ENCODE data around the gene LTBP3. TPM values are rescaled to one million over a fixed set of nuclear protein-coding genes. Genes with fewer than 3 reads are reported as not detected.

LTBP3 gene
- total RNA-seq, 4 donors from 2014 or later, result 48.7 to 467 (median 140) TPM

- intact Hi-C loops (cut with DNase I; ENCODE audit: low total_unique reads), result loop anchor here (5.0 kb wide), 1 partner anchor 854 kb away; no protein-coding TSS in a partner anchor
- no peaks in the 10 kb centered on the region for H3K9me3 ChIP-seq
- no peak overlapping the region for H3K4me3 ChIP-seq
- no peak for DNase-seq
- 80% methylated on average over 12 of the region's 12 CpGs; no CpG with 5 or more reads in 1 of the 2 donors for WGBS, 2 donors (ENCODE audit: low coverage in 1 of 2)
- peaks cover 12 to 16% (median 14%) of the 10 kb centered on the region in 4 donors for H3K4me1 ChIP-seq
- H3K27ac ChIP-seq, result no peak overlapping the region
- peaks cover 0 to 26% (median 7%) of the 10 kb centered on the region in 4 donors for H3K36me3 ChIP-seq
- TF ChIP-seq POLR2A (IDR thresholded peaks at IDR 0.05) (no peak), EP300 (IDR thresholded peaks at IDR 0.05; ENCODE audit: low read depth) (no peak)
- TF ChIP-seq, protein P1, sequence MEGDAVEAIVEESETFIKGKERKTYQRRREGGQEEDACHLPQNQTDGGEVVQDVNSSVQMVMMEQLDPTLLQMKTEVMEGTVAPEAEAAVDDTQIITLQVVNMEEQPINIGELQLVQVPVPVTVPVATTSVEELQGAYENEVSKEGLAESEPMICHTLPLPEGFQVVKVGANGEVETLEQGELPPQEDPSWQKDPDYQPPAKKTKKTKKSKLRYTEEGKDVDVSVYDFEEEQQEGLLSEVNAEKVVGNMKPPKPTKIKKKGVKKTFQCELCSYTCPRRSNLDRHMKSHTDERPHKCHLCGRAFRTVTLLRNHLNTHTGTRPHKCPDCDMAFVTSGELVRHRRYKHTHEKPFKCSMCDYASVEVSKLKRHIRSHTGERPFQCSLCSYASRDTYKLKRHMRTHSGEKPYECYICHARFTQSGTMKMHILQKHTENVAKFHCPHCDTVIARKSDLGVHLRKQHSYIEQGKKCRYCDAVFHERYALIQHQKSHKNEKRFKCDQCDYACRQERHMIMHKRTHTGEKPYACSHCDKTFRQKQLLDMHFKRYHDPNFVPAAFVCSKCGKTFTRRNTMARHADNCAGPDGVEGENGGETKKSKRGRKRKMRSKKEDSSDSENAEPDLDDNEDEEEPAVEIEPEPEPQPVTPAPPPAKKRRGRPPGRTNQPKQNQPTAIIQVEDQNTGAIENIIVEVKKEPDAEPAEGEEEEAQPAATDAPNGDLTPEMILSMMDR (IDR thresholded peaks at IDR 0.05), result no peak
- H3K27me3 ChIP-seq, result no peaks in the 10 kb centered on the region
- in situ Hi-C loops (cut with MboI; ENCODE audit: low pct_ligation_motif_present in 1 of 4, low pct_unique_long_range_greater_than_20kb in 1 of 4, low sequenced_read_pairs in 3 of 4), result no loop called here
Observed at GRCh38 chr11:65536412-65537295, 21.5 kb downstream of the LTBP3 start.

DNA sequence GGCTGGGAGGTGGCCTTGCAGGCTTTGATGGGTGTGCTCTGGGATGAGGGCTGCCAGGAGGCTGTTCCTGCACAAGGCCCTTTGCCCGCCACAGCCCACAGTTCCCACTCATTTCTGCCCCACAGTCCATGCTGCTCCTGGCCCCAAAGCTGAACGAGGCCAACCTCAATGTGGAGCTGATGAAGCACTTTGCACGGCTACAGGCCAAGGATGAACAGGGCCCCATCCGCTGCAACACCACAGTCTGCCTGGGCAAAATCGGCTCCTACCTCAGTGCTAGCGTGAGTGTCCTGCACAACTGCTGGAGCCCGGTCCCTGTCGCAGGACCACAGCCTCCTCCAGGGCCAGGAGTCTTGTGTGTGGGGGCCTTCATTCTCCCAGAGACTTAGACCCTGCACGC, 23.1 kb downstream of the LTBP3 start:
- in situ Hi-C loops (cut with MboI; ENCODE audit: low pct_ligation_motif_present in 1 of 4, low pct_unique_long_range_greater_than_20kb in 1 of 4, low sequenced_read_pairs in 3 of 4), result no loop called here
- Histone ChIP-seq H3K9me3 (no peaks in the 10 kb centered on the region), H3K27me3 (no peaks in the 10 kb centered on the region), H3K4me3 (no peak overlapping the region), H3K27ac (no peak overlapping the region), H3K36me3 (peaks cover 0 to 35% (median 11%) of the 10 kb centered on the region in 4 donors), H3K4me1 (peaks cover 5 to 8% (median 7%) of the 10 kb centered on the region in 4 donors)
- intact Hi-C loops (cut with DNase I; ENCODE audit: low total_unique reads), result loop anchor here (5.0 kb wide), 1 partner anchor 853 kb away; no protein-coding TSS in a partner anchor
- TF ChIP-seq EP300 (IDR thresholded peaks at IDR 0.05; ENCODE audit: low read depth) (no peak), POLR2A (IDR thresholded peaks at IDR 0.05) (no peak), POLR2AphosphoS5 (IDR thresholded peaks at IDR 0.05) (no peak)
- TF ChIP-seq, protein P1 (IDR thresholded peaks at IDR 0.05), result no peak
- WGBS, 2 donors (ENCODE audit: low coverage in 1 of 2), result 88% methylated on average over 9 of the region's 9 CpGs; no CpG with 5 or more reads in 1 of the 2 donors
- DNase-seq, result no peak

DNA sequence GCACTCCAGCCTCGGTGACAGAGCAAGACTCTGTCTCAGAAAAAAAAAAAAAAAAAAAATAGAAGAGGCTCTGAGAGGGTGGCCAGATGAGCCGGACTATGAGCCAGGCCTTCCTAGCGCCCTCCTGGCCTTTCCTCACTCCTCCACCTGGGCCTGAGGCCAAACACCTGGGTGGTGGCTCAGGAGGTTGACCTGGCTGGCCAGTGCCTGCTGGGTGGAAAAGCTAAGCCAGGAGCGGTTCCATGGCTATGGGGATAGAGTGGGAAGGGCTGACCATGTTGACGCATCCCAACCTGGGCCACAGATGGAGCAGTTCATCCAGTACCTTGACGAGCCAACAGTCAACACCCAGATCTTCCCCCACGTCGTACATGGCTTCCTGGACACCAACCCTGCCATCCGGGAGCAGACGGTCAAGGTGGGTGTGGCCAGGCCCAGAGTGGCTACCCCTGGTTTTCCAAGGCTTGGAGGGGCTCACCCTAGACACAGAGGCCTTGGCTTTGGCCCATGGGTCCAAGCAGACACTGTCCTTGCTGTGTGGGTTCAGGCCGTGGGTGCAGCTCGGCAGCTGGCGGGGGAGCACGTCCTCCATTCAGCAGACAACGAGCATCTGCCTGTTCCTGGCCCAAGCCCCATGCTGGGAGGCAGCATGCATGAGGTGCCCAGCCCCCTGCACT, 25.6 kb downstream of the LTBP3 start:
- Histone ChIP-seq H3K27ac (no peak overlapping the region), H3K4me3 (no peak overlapping the region), H3K36me3 (peaks cover 0 to 23% (median 11%) of the 10 kb centered on the region in 4 donors), H3K9me3 (no peaks in the 10 kb centered on the region), H3K4me1 (no peaks in the 10 kb centered on the region), H3K27me3 (no peaks in the 10 kb centered on the region)
- in situ Hi-C loops (cut with MboI; ENCODE audit: low pct_ligation_motif_present in 1 of 4, low pct_unique_long_range_greater_than_20kb in 1 of 4, low sequenced_read_pairs in 3 of 4), result no loop called here
- TF ChIP-seq EP300 (IDR thresholded peaks at IDR 0.05; ENCODE audit: low read depth) (no peak), POLR2A (IDR thresholded peaks at IDR 0.05) (no peak)
- TF ChIP-seq, protein P1 (IDR thresholded peaks at IDR 0.05), result no peak
- WGBS, 2 donors (ENCODE audit: low coverage in 1 of 2), result 93% methylated on average over 14 of the region's 15 CpGs; no CpG with 5 or more reads in 1 of the 2 donors
- intact Hi-C loops (cut with DNase I; ENCODE audit: low total_unique reads), result no loop called here
- DNase-seq, result no peak

- peaks cover 6 to 15% (median 13%) of the 10 kb centered on the region in 4 donors for H3K4me1 ChIP-seq
- no peaks in the 10 kb centered on the region for H3K9me3 ChIP-seq
- no peak for TF ChIP-seq POLR2AphosphoS5 (IDR thresholded peaks at IDR 0.05)
- TF ChIP-seq, protein P1 (IDR thresholded peaks at IDR 0.05), result no peak
- TF ChIP-seq POLR2A (IDR thresholded peaks at IDR 0.05), result no peak
- no peak for TF ChIP-seq EP300 (IDR thresholded peaks at IDR 0.05; ENCODE audit: low read depth)
- no peak overlapping the region for H3K4me3 ChIP-seq
- peaks cover 0 to 23% (median 11%) of the 10 kb centered on the region in 4 donors for H3K36me3 ChIP-seq
- no peak overlapping the region for H3K27ac ChIP-seq
- 81% methylated on average over 5 of the region's 5 CpGs; no CpG with 5 or more reads in 1 of the 2 donors for WGBS, 2 donors (ENCODE audit: low coverage in 1 of 2)
- in situ Hi-C loops (cut with MboI; ENCODE audit: low pct_ligation_motif_present in 1 of 4, low pct_unique_long_range_greater_than_20kb in 1 of 4, low sequenced_read_pairs in 3 of 4), result no loop called here
- DNase-seq, result no peak
- intact Hi-C loops (cut with DNase I; ENCODE audit: low total_unique reads), result no loop called here
- H3K27me3 ChIP-seq, result no peaks in the 10 kb centered on the region
Observed at GRCh38 chr11:65530157-65530496, 28.0 kb downstream of the LTBP3 start.

Measured in transverse colon (tissue), 4 donors.